Trophoblast cell (in vitro differentiated cells and primary cell): ENCODE data around the gene CLBA1.
A peak's percentile ranks its signal among the peaks of the same experiment; 100 is the strongest.

Experiments
- DNase-seq, 2 donors: peaks; one replicate each; pipeline ENCODE4 v3.0.0-alpha.2; 2016
- H2AFZ ChIP-seq: 2 replicates; pipeline ENCODE4 v1.6.1; 2013; ENCODE audit warnings: low read length, moderate library complexity, mild to moderate bottlenecking; ENCODE audit not compliant: insufficient read depth, poor library complexity
- H2AK5ac ChIP-seq: 2 replicates; pipeline ENCODE4 v1.6.1; 2013; ENCODE audit warnings: mild to moderate bottlenecking, low read length
- H2BK120ac ChIP-seq: 2 replicates; pipeline ENCODE4 v1.6.1; 2013; ENCODE audit warnings: low read length, mild to moderate bottlenecking, moderate library complexity; ENCODE audit not compliant: insufficient read depth, poor library complexity
- H2BK12ac ChIP-seq: 2 replicates; pipeline ENCODE4 v1.6.1; 2013; ENCODE audit warnings: mild to moderate bottlenecking, low read length, moderate library complexity
- H2BK5ac ChIP-seq: 2 replicates; pipeline ENCODE4 v1.6.1; 2013; ENCODE audit warnings: low read length, low read depth, moderate library complexity, mild to moderate bottlenecking; ENCODE audit not compliant: poor library complexity
- H3K14ac ChIP-seq: 2 replicates; pipeline ENCODE4 v1.6.1; 2013; ENCODE audit warnings: mild to moderate bottlenecking, low read length
- H3K18ac ChIP-seq: 2 replicates; pipeline ENCODE4 v1.6.1; 2013; ENCODE audit warnings: mild to moderate bottlenecking, low read length
- H3K23ac ChIP-seq: 2 replicates; pipeline ENCODE4 v1.6.1; 2013; ENCODE audit warnings: low read length
- H3K27ac ChIP-seq: 2 replicates; pipeline ENCODE4 v1.5.1; 2013; ENCODE audit warnings: low read depth, mild to moderate bottlenecking, inconsistent platforms, low read length, moderate library complexity
- H3K27me3 ChIP-seq: 2 replicates; pipeline ENCODE4 v1.6.1; 2013; ENCODE audit warnings: inconsistent platforms, mild to moderate bottlenecking, low read length, moderate library complexity; ENCODE audit not compliant: insufficient read depth
- H3K36me3 ChIP-seq, 2 experiments: 1 replicate in 1 of 2; 2 replicates in 1 of 2; pipeline ENCODE4 v1.6.1; 2013; ENCODE audit warnings: low read length in 2 of 2, mild to moderate bottlenecking in 2 of 2, moderate library complexity in 1 of 2; ENCODE audit not compliant: insufficient read depth in 2 of 2, control insufficient read depth in 1 of 2
- H3K4ac ChIP-seq: 2 replicates; pipeline ENCODE4 v1.6.1; 2013; ENCODE audit warnings: low read depth, mild to moderate bottlenecking, low read length, moderate library complexity
- H3K4me1 ChIP-seq, 2 experiments: 1 replicate in 1 of 2; 2 replicates in 1 of 2; pipeline ENCODE4 v1.6.1; 2013; ENCODE audit warnings: low read length in 2 of 2, mild to moderate bottlenecking in 2 of 2, moderate library complexity in 1 of 2; ENCODE audit not compliant: insufficient read depth in 2 of 2, control insufficient read depth in 1 of 2
- H3K4me2 ChIP-seq: 2 replicates; pipeline ENCODE4 v1.6.1; 2013; ENCODE audit warnings: inconsistent platforms, mild to moderate bottlenecking, low read length, moderate library complexity
- H3K4me3 ChIP-seq: 2 replicates; pipeline ENCODE4 v1.5.1; 2013; ENCODE audit warnings: mild to moderate bottlenecking, low read depth, low read length, inconsistent platforms
- H3K79me1 ChIP-seq: one replicate; pipeline ENCODE4 v1.6.1; 2013; ENCODE audit warnings: low read length
- H3K79me2 ChIP-seq: 2 replicates; pipeline ENCODE4 v1.6.1; 2013; ENCODE audit warnings: low read length, mild to moderate bottlenecking; ENCODE audit not compliant: control insufficient read depth, insufficient read depth, poor library complexity
- H3K9ac ChIP-seq: 2 replicates; pipeline ENCODE4 v1.6.1; 2013; ENCODE audit warnings: mild to moderate bottlenecking, low read length
- H3K9me3 ChIP-seq: 2 replicates; pipeline ENCODE4 v1.6.1; 2013; ENCODE audit warnings: low read depth, mild to moderate bottlenecking, control low read depth, inconsistent platforms, low read length; ENCODE audit not compliant: insufficient read depth
- H4K12ac ChIP-seq: 2 replicates; pipeline ENCODE4 v1.6.1; 2013; ENCODE audit warnings: low read depth, mild to moderate bottlenecking, low read length, moderate library complexity
- H4K8ac ChIP-seq: 2 replicates; pipeline ENCODE4 v1.6.1; 2013; ENCODE audit warnings: low read depth, mild to moderate bottlenecking, low read length, moderate library complexity
- H4K91ac ChIP-seq: one replicate; pipeline ENCODE4 v1.6.1; 2013; ENCODE audit warnings: low read depth, mild to moderate bottlenecking, low read length, moderate library complexity
- WGBS: extraction: QIAGEN DNeasy Blood & Tissue Kit; methylation state at CpG from one replicate; pipeline ENCODE4 v1.1.7; 2013; ENCODE audit warnings: missing lambda C conversion rate; ENCODE audit not compliant: insufficient read length, insufficient coverage; ENCODE audit errors: extremely low coverage; 5-methylcytosine and 5-hydroxymethylcytosine counted together

Gene CLBA1

DNA sequence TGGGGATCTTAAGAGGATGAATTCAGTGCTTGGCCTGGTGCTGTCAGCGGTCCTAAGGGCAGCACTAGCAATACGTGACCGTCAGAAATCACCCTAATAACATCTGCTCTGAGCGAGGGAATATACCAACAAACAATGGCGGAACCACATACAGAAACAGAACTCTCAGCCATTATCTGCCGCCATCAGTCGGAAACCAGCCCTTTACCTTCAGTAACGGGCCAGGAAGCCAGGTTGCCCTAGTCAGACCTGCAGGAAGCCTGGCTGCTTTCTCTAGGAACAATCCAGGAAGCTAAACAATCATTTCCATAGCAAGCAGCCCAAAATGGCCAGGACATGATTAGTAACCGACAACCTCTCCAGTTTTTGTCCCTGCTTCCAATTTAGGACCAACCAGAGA is 29.7 kb downstream of the CLBA1 start:
- Histone ChIP-seq H3K4me2 (no peak overlapping the region), H3K9me3 (peaks cover under 1% of the 10 kb centered on the region), H3K4me1 (peaks cover 14 to 21% of the 10 kb centered on the region in 2 experiments), H3K18ac (no peak overlapping the region), H4K12ac (no peak overlapping the region), H3K79me1 (peaks cover 2% of the 10 kb centered on the region), H3K79me2 (peaks cover 45% of the 10 kb centered on the region), H3K23ac (no peak overlapping the region), H2AFZ (no peak overlapping the region), H2BK120ac (no peak overlapping the region), H3K36me3 (peaks cover 20 to 24% of the 10 kb centered on the region in 2 experiments), H2BK5ac (no peak overlapping the region), H3K9ac (peak overlapping the region; percentile 49), H2BK12ac (no peak overlapping the region), H3K14ac (no peak overlapping the region), H3K27me3 (no peaks in the 10 kb centered on the region), H2AK5ac (no peak overlapping the region), H3K27ac (no peak overlapping the region), H4K91ac (no peak overlapping the region), H4K8ac (no peak overlapping the region), H3K4me3 (no peak overlapping the region), H3K4ac (peak overlapping the region; percentile 95)
- no CpG with 5 or more reads among the region's 9 CpGs for WGBS
- DNase-seq: no peak

DNA sequence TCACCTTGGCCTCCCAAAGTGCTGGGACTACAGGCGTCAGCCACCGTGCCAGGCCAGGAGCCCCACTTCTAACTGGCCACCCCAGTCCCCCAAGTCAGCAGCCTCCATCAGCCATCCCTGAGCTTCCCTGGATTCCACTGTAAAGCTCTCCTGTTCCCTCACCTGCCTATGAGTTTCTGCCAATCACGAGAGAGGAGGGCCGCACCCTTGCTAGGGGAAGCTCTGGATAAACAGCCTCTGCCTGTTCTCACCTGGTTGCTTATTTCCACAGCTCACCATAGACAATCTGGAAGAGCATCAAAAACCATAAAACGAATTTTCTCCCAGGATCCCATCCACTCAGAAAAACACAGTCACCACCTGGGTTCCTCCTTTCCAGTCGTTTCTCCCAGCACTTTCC is 30.3 kb downstream of the CLBA1 start:
- Histone ChIP-seq H3K4me3 (no peak overlapping the region), H3K9me3 (peaks cover 2% of the 10 kb centered on the region), H3K4ac (peak overlapping the region; percentile 91), H3K4me1 (peaks cover 14 to 21% of the 10 kb centered on the region in 2 experiments), H4K8ac (no peak overlapping the region), H3K27me3 (no peaks in the 10 kb centered on the region), H3K27ac (no peak overlapping the region), H2BK5ac (no peak overlapping the region), H4K12ac (no peak overlapping the region), H3K79me2 (peaks cover 51% of the 10 kb centered on the region), H3K36me3 (peaks cover 17 to 22% of the 10 kb centered on the region in 2 experiments), H3K79me1 (peaks cover 8% of the 10 kb centered on the region), H2BK120ac (no peak overlapping the region), H3K23ac (no peak overlapping the region), H2AFZ (no peak overlapping the region), H3K14ac (no peak overlapping the region), H4K91ac (no peak overlapping the region), H2AK5ac (no peak overlapping the region), H3K9ac (no peak overlapping the region), H2BK12ac (no peak overlapping the region), H3K4me2 (no peak overlapping the region), H3K18ac (no peak overlapping the region)
- DNase-seq: no peak
- no CpG with 5 or more reads among the region's 6 CpGs for WGBS

DNA sequence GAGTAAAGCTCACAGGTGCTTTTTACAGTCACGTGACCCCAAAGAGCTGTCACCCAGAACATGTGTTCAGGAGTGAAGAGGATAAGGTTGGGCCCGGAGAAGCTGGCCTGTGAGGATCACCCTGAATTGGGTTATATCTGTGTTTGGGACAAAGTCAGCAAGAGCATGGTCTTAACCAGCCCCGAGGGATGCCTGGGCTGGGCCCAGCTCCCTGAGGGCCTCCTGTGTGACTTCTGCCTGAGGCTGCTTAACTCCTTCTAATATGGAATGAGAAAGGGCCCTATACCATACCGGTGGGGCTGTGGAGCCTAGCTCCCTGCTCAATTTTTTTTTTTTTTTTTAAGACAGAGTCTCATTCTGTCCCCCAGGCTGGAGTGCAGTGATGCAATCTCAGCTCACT is 32.8 kb downstream of the CLBA1 start:
- Histone ChIP-seq H3K36me3 (peaks cover 4 to 6% of the 10 kb centered on the region in 2 experiments), H3K14ac (no peak overlapping the region), H3K9ac (peak overlapping the region; percentile 57), H2AFZ (no peak overlapping the region), H4K8ac (no peak overlapping the region), H4K12ac (no peak overlapping the region), H2BK5ac (no peak overlapping the region), H3K79me2 (peaks cover 46% of the 10 kb centered on the region), H2BK120ac (no peak overlapping the region), H3K4me2 (no peak overlapping the region), H3K4me1 (peaks cover 17 to 23% of the 10 kb centered on the region in 2 experiments), H2AK5ac (no peak overlapping the region), H3K9me3 (peaks cover 2% of the 10 kb centered on the region), H3K4ac (peak overlapping the region; percentile 48), H3K27ac (no peak overlapping the region), H3K27me3 (no peaks in the 10 kb centered on the region), H3K79me1 (peaks cover 13% of the 10 kb centered on the region), H3K4me3 (no peak overlapping the region), H3K23ac (no peak overlapping the region), H3K18ac (no peak overlapping the region), H2BK12ac (no peak overlapping the region), H4K91ac (no peak overlapping the region)
- no CpG with 5 or more reads among the region's 4 CpGs for WGBS
- DNase-seq: peak; percentile 26 to 62

DNA sequence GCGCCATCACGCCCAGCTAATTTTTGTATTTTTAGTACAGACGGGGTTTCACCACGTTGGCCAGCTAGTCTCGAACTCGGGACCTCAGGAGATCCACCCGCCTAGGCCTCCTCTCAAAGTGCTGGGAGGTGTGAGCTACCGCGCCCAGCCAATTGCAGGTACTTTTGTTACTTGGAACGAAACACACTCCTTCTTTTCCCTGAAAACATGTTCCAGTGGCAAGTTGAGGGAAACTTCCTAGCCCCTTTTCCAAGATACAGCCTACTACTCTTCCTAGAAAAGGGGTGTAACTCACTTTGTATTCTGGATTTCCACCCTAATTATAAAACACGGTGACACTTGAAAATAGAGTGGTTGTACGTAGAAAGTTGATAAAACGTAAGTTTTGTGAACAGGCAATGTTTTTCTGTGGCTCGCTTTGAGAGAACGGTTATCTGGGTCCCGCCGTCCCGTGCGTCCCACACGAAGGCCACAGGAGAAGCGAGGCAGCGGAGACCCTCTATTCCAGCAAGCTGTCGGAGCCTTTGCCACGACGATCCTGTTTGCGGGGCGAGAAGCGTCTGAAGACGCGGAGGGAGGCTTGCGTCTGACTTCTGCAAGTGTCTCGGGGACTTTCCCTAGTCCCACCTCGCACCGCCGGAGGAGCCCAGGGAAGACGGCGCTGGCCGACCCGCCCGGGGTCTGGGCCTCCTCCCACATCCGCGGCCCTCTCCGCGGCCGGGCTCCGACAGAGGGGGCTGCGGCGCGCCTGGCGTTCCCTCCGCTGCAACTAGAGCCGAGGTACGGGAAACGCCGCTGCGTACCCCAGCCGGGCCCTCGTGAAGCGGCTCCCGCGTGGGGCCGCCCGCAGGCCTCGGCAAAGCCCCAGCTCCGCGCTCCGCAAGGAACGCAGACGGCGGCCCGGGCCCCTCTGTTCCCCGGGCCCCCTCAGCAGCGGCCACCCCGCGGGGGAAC is 34.5 kb downstream of the CLBA1 start:
- peak overlapping the region; percentile 93 for H3K4ac ChIP-seq
- H2BK120ac ChIP-seq: peak overlapping the region; percentile 62
- H2AK5ac ChIP-seq: peak overlapping the region; percentile 59
- WGBS: no CpG with 5 or more reads among the region's 75 CpGs
- peak overlapping the region; percentile 92 for H3K4me3 ChIP-seq
- no peaks in the 10 kb centered on the region for H3K27me3 ChIP-seq
- H3K9me3 ChIP-seq: peaks cover 2% of the 10 kb centered on the region
- peak overlapping the region; percentile 38 for H2AFZ ChIP-seq
- peak overlapping the region; percentile 55 for H3K18ac ChIP-seq
- peak overlapping the region; percentile 89 for H3K14ac ChIP-seq
- H4K8ac ChIP-seq: peak overlapping the region; percentile 93
- H3K9ac ChIP-seq: peak overlapping the region; percentile 96
- peak overlapping the region; percentile 77 for H2BK5ac ChIP-seq
- H3K27ac ChIP-seq: peak overlapping the region; percentile 88
- peak overlapping the region; percentile 84 for H3K4me2 ChIP-seq
- peak; percentile 22 to 58 for DNase-seq
- H4K12ac ChIP-seq: peak overlapping the region; percentile 60
- H3K4me1 ChIP-seq: peaks cover 17 to 22% of the 10 kb centered on the region in 2 experiments
- peak overlapping the region; percentile 93 for H4K91ac ChIP-seq
- H3K36me3 ChIP-seq: peaks cover 4 to 6% of the 10 kb centered on the region in 2 experiments
- H3K23ac ChIP-seq: no peak overlapping the region
- peaks cover 37% of the 10 kb centered on the region for H3K79me2 ChIP-seq
- H2BK12ac ChIP-seq: no peak overlapping the region
- peaks cover 13% of the 10 kb centered on the region for H3K79me1 ChIP-seq
